H1 (cell line): Measurements from ENCODE around the gene METTL14. TPM values are rescaled to one million over a fixed set of nuclear protein-coding genes. Genes with fewer than 3 reads are reported as not detected.

Experiments
- CTCF ChIA-PET: fragments of 300-600 bp; sonication (Branson Sonifier 250); formaldehyde crosslinking; loops from one replicate; lab custom pipeline; 2021; ENCODE audit not compliant: partially characterized antibody; lab: Charles Lee
- POLR2A ChIA-PET: fragments of 300-600 bp; sonication (Branson Sonifier 250); formaldehyde crosslinking; loops from one replicate; lab custom pipeline; 2021; ENCODE audit warnings: inconsistent platforms; ENCODE audit not compliant: partially characterized antibody; lab: Charles Lee
- DNase-seq, 2 experiments: peaks; one replicate each; pipeline versions ENCODE4 v3.0.0 to v3.0.0-alpha.2; 2010 to 2022; ENCODE audit warnings: low spot score in 2 of 2, low read depth in 1 of 2, mixed read lengths in 1 of 2
- FAIRE-seq: peaks from 2 replicates; lab custom pipeline; 2011; peaks lifted over from hg19 to GRCh38; lab: Jason Lieb, UNC
- H2AFZ ChIP-seq: 2 replicates; pipeline ENCODE4 v1.8.1; 2012; ENCODE audit warnings: low read length, inconsistent platforms
- H2AK5ac ChIP-seq: 2 replicates; pipeline ENCODE4 v1.6.1; 2013; ENCODE audit warnings: low read depth, low read length
- H2BK120ac ChIP-seq: replicated peaks from 2 replicates; pipeline ENCODE3; 2013; ENCODE audit warnings: low read depth, low read length, inconsistent platforms
- H2BK12ac ChIP-seq: 2 replicates; pipeline ENCODE4 v1.6.1; 2013; ENCODE audit warnings: low read depth, low read length
- H2BK15ac ChIP-seq: 2 replicates; pipeline ENCODE4 v1.6.1; 2013; ENCODE audit warnings: low read length
- H2BK20ac ChIP-seq: 2 replicates; pipeline ENCODE4 v1.6.1; 2013; ENCODE audit warnings: low read length
- H2BK5ac ChIP-seq: 2 replicates; pipeline ENCODE4 v1.6.1; 2013; ENCODE audit warnings: low read depth, low read length
- H3K14ac ChIP-seq: 2 replicates; pipeline ENCODE4 v1.6.1; 2013; ENCODE audit warnings: inconsistent platforms; ENCODE audit not compliant: insufficient read length
- H3K18ac ChIP-seq: 2 replicates; pipeline ENCODE4 v1.6.1; 2013; ENCODE audit warnings: low read length; ENCODE audit errors: extremely low read depth
- H3K23ac ChIP-seq: 2 replicates; pipeline ENCODE4 v1.6.1; 2013; ENCODE audit warnings: inconsistent platforms; ENCODE audit not compliant: insufficient read length
- H3K23me2 ChIP-seq: 2 replicates; pipeline ENCODE4 v1.6.1; 2013; ENCODE audit warnings: low read depth, low read length
- H3K27ac ChIP-seq: 2 replicates; pipeline ENCODE4 v1.6.1; 2011; ENCODE audit warnings: low read depth, low read length, inconsistent platforms
- H3K27me3 ChIP-seq, 4 experiments: replicated peaks in 1 of 4; 1 replicate in 1 of 4; 2 replicates in 3 of 4; pipeline versions ENCODE4 v1.6.1 to v1.8.1; 2011 to 2013; ENCODE audit warnings: low read length in 3 of 4, mild to moderate bottlenecking in 3 of 4, inconsistent platforms in 2 of 4, mixed read lengths in 2 of 4, moderate library complexity in 1 of 4; ENCODE audit not compliant: control insufficient read depth in 3 of 4, insufficient read depth in 3 of 4; ENCODE audit errors: extremely low read depth in 1 of 4
- H3K36me3 ChIP-seq, 4 experiments: 2 replicates each; pipeline versions ENCODE4 v1.6.1 to v1.8.1; 2011 to 2013; ENCODE audit warnings: mild to moderate bottlenecking in 4 of 4, low read length in 3 of 4, moderate library complexity in 2 of 4, control low read depth in 1 of 4, inconsistent platforms in 1 of 4; ENCODE audit not compliant: insufficient read depth in 4 of 4, control insufficient read depth in 2 of 4
- H3K4ac ChIP-seq: replicated peaks from 2 replicates; pipeline ENCODE3; 2013; ENCODE audit warnings: low read length, low read depth, mixed read lengths, inconsistent platforms; ENCODE audit not compliant: insufficient read length
- H3K4me1 ChIP-seq, 4 experiments: replicated peaks in 1 of 4; 1 replicate in 1 of 4; 2 replicates in 3 of 4; pipeline versions ENCODE4 v1.6.1 to v1.8.1; 2011 to 2013; ENCODE audit warnings: low read length in 3 of 4, inconsistent platforms in 2 of 4, mixed read lengths in 1 of 4; ENCODE audit not compliant: insufficient read depth in 4 of 4, control insufficient read depth in 3 of 4
- H3K4me2 ChIP-seq, 2 experiments: 2 replicates each; pipeline versions ENCODE4 v1.6.1 to v1.8.1; 2011 to 2013; ENCODE audit warnings: low read depth in 2 of 2, low read length in 2 of 2, control low read depth in 1 of 2, inconsistent platforms in 1 of 2, mild to moderate bottlenecking in 1 of 2; ENCODE audit not compliant: insufficient read depth in 1 of 2
- H3K4me3 ChIP-seq, 4 experiments: fragments of 200-600, 300-600 bp in 1 of 4; sonication (generic), shearing (Covaris generic), sonication (Bioruptor Twin) in 1 of 4; 2 replicates each; pipeline versions ENCODE4 v1.5.1 to v1.8.1; 2011 to 2016; ENCODE audit warnings: low read length in 4 of 4, low read depth in 3 of 4, control low read depth in 2 of 4, inconsistent platforms in 2 of 4, mild to moderate bottlenecking in 2 of 4, mixed read lengths in 1 of 4, moderate library complexity in 1 of 4; ENCODE audit not compliant: insufficient read depth in 2 of 4; ENCODE audit errors: extremely low read depth in 1 of 4
- H3K56ac ChIP-seq: replicated peaks from 2 replicates; pipeline ENCODE3; 2013; ENCODE audit warnings: low read depth, mild to moderate bottlenecking, mixed read lengths, low read length, inconsistent platforms; ENCODE audit not compliant: insufficient read length
- H3K79me1 ChIP-seq: 2 replicates; pipeline ENCODE4 v1.6.1; 2013; ENCODE audit warnings: low read depth, low read length, control low read depth
- H3K79me2 ChIP-seq, 2 experiments: 2 replicates each; pipeline versions ENCODE4 v1.6.1 to v1.8.1; 2012 to 2013; ENCODE audit warnings: low read length in 2 of 2, mild to moderate bottlenecking in 2 of 2, inconsistent platforms in 1 of 2; ENCODE audit not compliant: insufficient read depth in 2 of 2, control insufficient read depth in 1 of 2
- H3K9ac ChIP-seq, 4 experiments: replicated peaks in 1 of 4; 1 replicate in 1 of 4; 2 replicates in 3 of 4; pipeline versions ENCODE4 v1.6.1 to v1.8.1; 2011 to 2013; ENCODE audit warnings: low read depth in 3 of 4, low read length in 3 of 4, control low read depth in 2 of 4, mild to moderate bottlenecking in 2 of 4, moderate library complexity in 2 of 4, inconsistent platforms in 1 of 4; ENCODE audit errors: extremely low read depth in 1 of 4
- H3K9me3 ChIP-seq, 2 experiments: 2 replicates each; pipeline versions ENCODE4 v1.6.1 to v1.8.1; 2012 to 2013; ENCODE audit warnings: mild to moderate bottlenecking in 2 of 2, moderate library complexity in 2 of 2, control low read depth in 1 of 2, inconsistent platforms in 1 of 2, low read depth in 1 of 2, low read length in 1 of 2, mixed read lengths in 1 of 2; ENCODE audit not compliant: insufficient read depth in 2 of 2
- H4K20me1 ChIP-seq, 2 experiments: replicated peaks in 1 of 2; 2 replicates each; pipeline versions ENCODE3 to v1.8.1; 2011 to 2013; ENCODE audit warnings: inconsistent platforms in 2 of 2, low read length in 2 of 2, mild to moderate bottlenecking in 1 of 2; ENCODE audit not compliant: insufficient read depth in 2 of 2, control insufficient read depth in 1 of 2
- H4K5ac ChIP-seq: 2 replicates; pipeline ENCODE4 v1.6.1; 2013; ENCODE audit warnings: low read length, low read depth, mixed read lengths, inconsistent platforms; ENCODE audit not compliant: insufficient read length
- H4K8ac ChIP-seq: 2 replicates; pipeline ENCODE4 v1.8.0; 2013; ENCODE audit warnings: mild to moderate bottlenecking, moderate library complexity, low read length, inconsistent platforms; ENCODE audit not compliant: insufficient read depth; ENCODE audit errors: extremely low read depth
- H4K91ac ChIP-seq: replicated peaks from 2 replicates; pipeline ENCODE3; 2013; ENCODE audit warnings: low read length, mixed read lengths, inconsistent platforms; ENCODE audit not compliant: insufficient read length
- CREB1 ChIP-seq: IDR thresholded peaks from 2 replicates; pipeline ENCODE4 v1.6.1; 2012; ENCODE audit warnings: inconsistent platforms
- JUND ChIP-seq: IDR thresholded peaks from 2 replicates; pipeline ENCODE4 v1.6.1; 2011; ENCODE audit warnings: mild to moderate bottlenecking, improper control_type of control experiment, low read length
- PHF8 ChIP-seq: fragments of 200-600 bp; sonication (generic); conservative IDR thresholded peaks from 2 replicates; pipeline ENCODE4 v1.7.1; 2012; ENCODE audit warnings: low read depth, mild to moderate bottlenecking, inconsistent platforms, low read length, moderate library complexity
- RNF2 ChIP-seq: fragments of 200-900, 300-1000 bp; sonication (generic); IDR thresholded peaks from 2 replicates; pipeline ENCODE4 v1.7.1; 2016; ENCODE audit warnings: borderline replicate concordance, low read depth, mild to moderate bottlenecking, antibody characterized with exemption, low read length; ENCODE audit not compliant: poor library complexity, severe bottlenecking; ENCODE audit errors: missing control alignments
- SAP30 ChIP-seq: fragments of 300-600 bp; sonication (generic); IDR thresholded peaks from 2 replicates; pipeline ENCODE4 v1.7.1; 2012; ENCODE audit warnings: low read length, moderate library complexity, mild to moderate bottlenecking, inconsistent platforms; ENCODE audit not compliant: insufficient read depth, insufficient replicate concordance
- TAF7 ChIP-seq: optimal IDR thresholded peaks from 2 replicates; pipeline ENCODE3; 2011; ENCODE audit warnings: low read depth, mild to moderate bottlenecking, inconsistent platforms, low read length, moderate library complexity, borderline replicate concordance
- whole genome bisulfite sequencing, 2 experiments: shearing (Covaris generic) in 1 of 2; methylation state at CpG; one replicate each; pipeline versions ENCODE4 v1.1.6 to v1.1.7; 2013 to 2015; ENCODE audit warnings: low lambda C conversion rate in 2 of 2, mixed read lengths in 2 of 2, inconsistent platforms in 1 of 2, low coverage in 1 of 2, missing lambda C conversion rate in 1 of 2; ENCODE audit not compliant: insufficient replicate concordance in 2 of 2, insufficient coverage in 1 of 2, insufficient read length in 1 of 2; ENCODE audit errors: extremely low coverage in 1 of 2, missing lambda C conversion rate in 1 of 2; 5-methylcytosine and 5-hydroxymethylcytosine counted together
- polyA plus RNA-seq, 7 experiments: library from polyadenylated mRNA; depleted of rRNA in 3 of 7; stranded (reverse) in 5 of 7; unstranded in 2 of 7; fragments of >200 nt in 5 of 7; fragments of 200-250 nt in 2 of 7; gene quantifications; 1 replicate in 5 of 7; 2 replicates in 1 of 7; 4 replicates in 1 of 7; pipeline versions ENCODE4 v1.2.1 to v1.2.3, GENCODE V29; 2011 to 2013; ENCODE audit warnings: missing spikeins in 2 of 7, mixed read lengths in 2 of 7
- total RNA-seq: library from RNA; stranded (reverse); fragmentation: NEBNext Ultra II Directional; extraction: Animal tissue kit (Norgen Biotek cat#: 25700); gene quantifications from 2 replicates; pipeline ENCODE4 v1.2.1, GENCODE V29; 2021

METTL14 gene
- total and polyA plus RNA-seq, 2 of the 8 experiments (the other 6 are each of a cell fraction or from before 2014, with no cell fraction given) = 8.8 to 57.3 TPM

GRCh38 chr4:118723369-118723768, 38.2 kb downstream of the METTL14 start:
- Histone ChIP-seq H2AFZ (no peak overlapping the region), H4K20me1 (peaks cover 2 to 3% of the 10 kb centered on the region in 2 experiments), H2BK120ac (no peak overlapping the region), H3K27me3 (no peaks in the 10 kb centered on the region), H3K4ac (no peak overlapping the region), H2BK15ac (no peak overlapping the region), H3K79me2 (no peaks in the 10 kb centered on the region), H3K9me3 (no peaks in the 10 kb centered on the region), H3K27ac (no peak overlapping the region), H4K91ac (no peak overlapping the region), H3K23me2 (no peaks in the 10 kb centered on the region), H3K4me1 (no peaks in the 10 kb centered on the region), H3K18ac (no peak overlapping the region), H3K79me1 (no peaks in the 10 kb centered on the region), H3K36me3 (peaks cover 4 to 42% (median 24%) of the 10 kb centered on the region in 4 experiments), H3K9ac (no peak overlapping the region), H2BK5ac (no peak overlapping the region), H4K5ac (no peak overlapping the region), H3K4me3 (no peak overlapping the region), H4K8ac (no peak overlapping the region), H2BK20ac (no peak overlapping the region), H3K4me2 (no peak overlapping the region), H3K56ac (no peak overlapping the region), H3K14ac (no peak overlapping the region), H2BK12ac (no peak overlapping the region), H2AK5ac (no peak overlapping the region)
- FAIRE-seq = no peak
- no peak for DNase-seq
- CTCF ChIA-PET = no interaction called here
- POLR2A ChIA-PET = interaction anchor here (0.6 kb wide), 1 partner anchor 22 kb away, joined by 3 read pairs; no protein-coding TSS in a partner anchor
- WGBS, 2 experiments = 94% methylated on average over 3 of the region's 3 CpGs; no CpG with 5 or more reads in 1 of the 2 experiments
- no peak for TF ChIP-seq RNF2
- no peak for TF ChIP-seq JUND
- TF ChIP-seq SAP30 = no peak
- no peak for TF ChIP-seq TAF7
- TF ChIP-seq CREB1 = no peak
- TF ChIP-seq PHF8 = no peak
- TF ChIP-seq, all 59 proteins: peak for 0
- H3K23ac ChIP-seq = no peak overlapping the region
